H1 (cell line): Measurements from ENCODE around the gene ZNF398. TPM values are rescaled to one million over a fixed set of nuclear protein-coding genes. Genes with fewer than 3 reads are reported as not detected.

Experiments used
- CTCF ChIA-PET: fragments of 300-600 bp; sonication (Branson Sonifier 250); formaldehyde crosslinking; loops from one replicate; lab custom pipeline; 2021; ENCODE audit not compliant: partially characterized antibody; lab: Charles Lee
- POLR2A ChIA-PET: fragments of 300-600 bp; sonication (Branson Sonifier 250); formaldehyde crosslinking; loops from one replicate; lab custom pipeline; 2021; ENCODE audit warnings: inconsistent platforms; ENCODE audit not compliant: partially characterized antibody; lab: Charles Lee
- DNase-seq, 2 experiments: peaks; one replicate each; pipeline versions ENCODE4 v3.0.0 to v3.0.0-alpha.2; 2010 to 2022; ENCODE audit warnings: low spot score in 2 of 2, low read depth in 1 of 2, mixed read lengths in 1 of 2
- FAIRE-seq: peaks from 2 replicates; lab custom pipeline; 2011; peaks lifted over from hg19 to GRCh38; lab: Jason Lieb, UNC
- H2AFZ ChIP-seq: 2 replicates; pipeline ENCODE4 v1.8.1; 2012; ENCODE audit warnings: low read length, inconsistent platforms
- H2AK5ac ChIP-seq: 2 replicates; pipeline ENCODE4 v1.6.1; 2013; ENCODE audit warnings: low read depth, low read length
- H2BK120ac ChIP-seq: replicated peaks from 2 replicates; pipeline ENCODE3; 2013; ENCODE audit warnings: low read depth, low read length, inconsistent platforms
- H2BK12ac ChIP-seq: 2 replicates; pipeline ENCODE4 v1.6.1; 2013; ENCODE audit warnings: low read depth, low read length
- H2BK15ac ChIP-seq: 2 replicates; pipeline ENCODE4 v1.6.1; 2013; ENCODE audit warnings: low read length
- H2BK20ac ChIP-seq: 2 replicates; pipeline ENCODE4 v1.6.1; 2013; ENCODE audit warnings: low read length
- H2BK5ac ChIP-seq: 2 replicates; pipeline ENCODE4 v1.6.1; 2013; ENCODE audit warnings: low read depth, low read length
- H3K14ac ChIP-seq: 2 replicates; pipeline ENCODE4 v1.6.1; 2013; ENCODE audit warnings: inconsistent platforms; ENCODE audit not compliant: insufficient read length
- H3K18ac ChIP-seq: 2 replicates; pipeline ENCODE4 v1.6.1; 2013; ENCODE audit warnings: low read length; ENCODE audit errors: extremely low read depth
- H3K23ac ChIP-seq: 2 replicates; pipeline ENCODE4 v1.6.1; 2013; ENCODE audit warnings: inconsistent platforms; ENCODE audit not compliant: insufficient read length
- H3K23me2 ChIP-seq: 2 replicates; pipeline ENCODE4 v1.6.1; 2013; ENCODE audit warnings: low read depth, low read length
- H3K27ac ChIP-seq: 2 replicates; pipeline ENCODE4 v1.6.1; 2011; ENCODE audit warnings: low read depth, low read length, inconsistent platforms
- H3K27me3 ChIP-seq, 4 experiments: replicated peaks in 1 of 4; 1 replicate in 1 of 4; 2 replicates in 3 of 4; pipeline versions ENCODE4 v1.6.1 to v1.8.1; 2011 to 2013; ENCODE audit warnings: low read length in 3 of 4, mild to moderate bottlenecking in 3 of 4, inconsistent platforms in 2 of 4, mixed read lengths in 2 of 4, moderate library complexity in 1 of 4; ENCODE audit not compliant: control insufficient read depth in 3 of 4, insufficient read depth in 3 of 4; ENCODE audit errors: extremely low read depth in 1 of 4
- H3K36me3 ChIP-seq, 4 experiments: 2 replicates each; pipeline versions ENCODE4 v1.6.1 to v1.8.1; 2011 to 2013; ENCODE audit warnings: mild to moderate bottlenecking in 4 of 4, low read length in 3 of 4, moderate library complexity in 2 of 4, control low read depth in 1 of 4, inconsistent platforms in 1 of 4; ENCODE audit not compliant: insufficient read depth in 4 of 4, control insufficient read depth in 2 of 4
- H3K4ac ChIP-seq: replicated peaks from 2 replicates; pipeline ENCODE3; 2013; ENCODE audit warnings: low read length, low read depth, mixed read lengths, inconsistent platforms; ENCODE audit not compliant: insufficient read length
- H3K4me1 ChIP-seq, 4 experiments: replicated peaks in 1 of 4; 1 replicate in 1 of 4; 2 replicates in 3 of 4; pipeline versions ENCODE4 v1.6.1 to v1.8.1; 2011 to 2013; ENCODE audit warnings: low read length in 3 of 4, inconsistent platforms in 2 of 4, mixed read lengths in 1 of 4; ENCODE audit not compliant: insufficient read depth in 4 of 4, control insufficient read depth in 3 of 4
- H3K4me2 ChIP-seq, 2 experiments: 2 replicates each; pipeline versions ENCODE4 v1.6.1 to v1.8.1; 2011 to 2013; ENCODE audit warnings: low read depth in 2 of 2, low read length in 2 of 2, control low read depth in 1 of 2, inconsistent platforms in 1 of 2, mild to moderate bottlenecking in 1 of 2; ENCODE audit not compliant: insufficient read depth in 1 of 2
- H3K4me3 ChIP-seq, 4 experiments: fragments of 200-600, 300-600 bp in 1 of 4; sonication (generic), shearing (Covaris generic), sonication (Bioruptor Twin) in 1 of 4; 2 replicates each; pipeline versions ENCODE4 v1.5.1 to v1.8.1; 2011 to 2016; ENCODE audit warnings: low read length in 4 of 4, low read depth in 3 of 4, control low read depth in 2 of 4, inconsistent platforms in 2 of 4, mild to moderate bottlenecking in 2 of 4, mixed read lengths in 1 of 4, moderate library complexity in 1 of 4; ENCODE audit not compliant: insufficient read depth in 2 of 4; ENCODE audit errors: extremely low read depth in 1 of 4
- H3K56ac ChIP-seq: replicated peaks from 2 replicates; pipeline ENCODE3; 2013; ENCODE audit warnings: low read depth, mild to moderate bottlenecking, mixed read lengths, low read length, inconsistent platforms; ENCODE audit not compliant: insufficient read length
- H3K79me1 ChIP-seq: 2 replicates; pipeline ENCODE4 v1.6.1; 2013; ENCODE audit warnings: low read depth, low read length, control low read depth
- H3K79me2 ChIP-seq, 2 experiments: 2 replicates each; pipeline versions ENCODE4 v1.6.1 to v1.8.1; 2012 to 2013; ENCODE audit warnings: low read length in 2 of 2, mild to moderate bottlenecking in 2 of 2, inconsistent platforms in 1 of 2; ENCODE audit not compliant: insufficient read depth in 2 of 2, control insufficient read depth in 1 of 2
- H3K9ac ChIP-seq, 4 experiments: replicated peaks in 1 of 4; 1 replicate in 1 of 4; 2 replicates in 3 of 4; pipeline versions ENCODE4 v1.6.1 to v1.8.1; 2011 to 2013; ENCODE audit warnings: low read depth in 3 of 4, low read length in 3 of 4, control low read depth in 2 of 4, mild to moderate bottlenecking in 2 of 4, moderate library complexity in 2 of 4, inconsistent platforms in 1 of 4; ENCODE audit errors: extremely low read depth in 1 of 4
- H3K9me3 ChIP-seq, 2 experiments: 2 replicates each; pipeline versions ENCODE4 v1.6.1 to v1.8.1; 2012 to 2013; ENCODE audit warnings: mild to moderate bottlenecking in 2 of 2, moderate library complexity in 2 of 2, control low read depth in 1 of 2, inconsistent platforms in 1 of 2, low read depth in 1 of 2, low read length in 1 of 2, mixed read lengths in 1 of 2; ENCODE audit not compliant: insufficient read depth in 2 of 2
- H4K20me1 ChIP-seq, 2 experiments: replicated peaks in 1 of 2; 2 replicates each; pipeline versions ENCODE3 to v1.8.1; 2011 to 2013; ENCODE audit warnings: inconsistent platforms in 2 of 2, low read length in 2 of 2, mild to moderate bottlenecking in 1 of 2; ENCODE audit not compliant: insufficient read depth in 2 of 2, control insufficient read depth in 1 of 2
- H4K5ac ChIP-seq: 2 replicates; pipeline ENCODE4 v1.6.1; 2013; ENCODE audit warnings: low read length, low read depth, mixed read lengths, inconsistent platforms; ENCODE audit not compliant: insufficient read length
- H4K8ac ChIP-seq: 2 replicates; pipeline ENCODE4 v1.8.0; 2013; ENCODE audit warnings: mild to moderate bottlenecking, moderate library complexity, low read length, inconsistent platforms; ENCODE audit not compliant: insufficient read depth; ENCODE audit errors: extremely low read depth
- H4K91ac ChIP-seq: replicated peaks from 2 replicates; pipeline ENCODE3; 2013; ENCODE audit warnings: low read length, mixed read lengths, inconsistent platforms; ENCODE audit not compliant: insufficient read length
- ATF3 ChIP-seq: IDR thresholded peaks from 2 replicates; pipeline ENCODE4 v1.6.1; 2011; ENCODE audit warnings: low read depth, mild to moderate bottlenecking, low read length; ENCODE audit not compliant: insufficient read depth
- BACH1 ChIP-seq: IDR thresholded peaks from 2 replicates; pipeline ENCODE4 v1.6.1; 2012; ENCODE audit warnings: low read length, improper control_type of control experiment
- CBX8 ChIP-seq: fragments of 300-800, 300-1000 bp; sonication (generic); IDR thresholded peaks from 2 replicates; pipeline ENCODE4 v1.7.1; 2016; ENCODE audit warnings: low read depth, low read length, borderline replicate concordance
- CREB1 ChIP-seq: IDR thresholded peaks from 2 replicates; pipeline ENCODE4 v1.6.1; 2012; ENCODE audit warnings: inconsistent platforms
- E2F6 ChIP-seq: IDR thresholded peaks from 2 replicates; pipeline ENCODE4 v1.6.1; 2012; ENCODE audit warnings: inconsistent platforms
- HDAC6 ChIP-seq: IDR thresholded peaks from one replicate; pipeline ENCODE4 v1.7.1; 2012; ENCODE audit warnings: low read depth, mild to moderate bottlenecking, inconsistent platforms, low read length, moderate library complexity
- KDM5A ChIP-seq: fragments of 200-600 bp; IDR thresholded peaks from 2 replicates; pipeline ENCODE4 v1.7.1; 2012; ENCODE audit warnings: mild to moderate bottlenecking, low read length, inconsistent platforms, mixed read lengths
- NRF1 ChIP-seq: IDR thresholded peaks from 2 replicates; pipeline ENCODE4 v1.6.1; 2011; ENCODE audit warnings: mild to moderate bottlenecking, low read depth, low read length, improper control_type of control experiment
- RBBP5 ChIP-seq: IDR thresholded peaks from 2 replicates; pipeline ENCODE4 v1.7.1; 2012; ENCODE audit warnings: low read depth, mild to moderate bottlenecking, inconsistent platforms, low read length, moderate library complexity, borderline replicate concordance
- TAF1 ChIP-seq: IDR thresholded peaks from 2 replicates; pipeline ENCODE4 v1.6.1; 2011; ENCODE audit warnings: mild to moderate bottlenecking, low read depth, low read length
- TAF7 ChIP-seq: optimal IDR thresholded peaks from 2 replicates; pipeline ENCODE3; 2011; ENCODE audit warnings: low read depth, mild to moderate bottlenecking, inconsistent platforms, low read length, moderate library complexity, borderline replicate concordance
- WGBS, 2 experiments: shearing (Covaris generic) in 1 of 2; methylation state at CpG; one replicate each; pipeline versions ENCODE4 v1.1.6 to v1.1.7; 2013 to 2015; ENCODE audit warnings: low lambda C conversion rate in 2 of 2, mixed read lengths in 2 of 2, inconsistent platforms in 1 of 2, low coverage in 1 of 2, missing lambda C conversion rate in 1 of 2; ENCODE audit not compliant: insufficient replicate concordance in 2 of 2, insufficient coverage in 1 of 2, insufficient read length in 1 of 2; ENCODE audit errors: extremely low coverage in 1 of 2, missing lambda C conversion rate in 1 of 2; 5-methylcytosine and 5-hydroxymethylcytosine counted together
- polyA plus RNA-seq, 7 experiments: library from polyadenylated mRNA; depleted of rRNA in 3 of 7; stranded (reverse) in 5 of 7; unstranded in 2 of 7; fragments of >200 nt in 5 of 7; fragments of 200-250 nt in 2 of 7; gene quantifications; 1 replicate in 5 of 7; 2 replicates in 1 of 7; 4 replicates in 1 of 7; pipeline versions ENCODE4 v1.2.1 to v1.2.3, GENCODE V29; 2011 to 2013; ENCODE audit warnings: missing spikeins in 2 of 7, mixed read lengths in 2 of 7
- total RNA-seq: library from RNA; stranded (reverse); fragmentation: NEBNext Ultra II Directional; extraction: Animal tissue kit (Norgen Biotek cat#: 25700); gene quantifications from 2 replicates; pipeline ENCODE4 v1.2.1, GENCODE V29; 2021

The ZNF398 gene
- total and polyA plus RNA-seq, 2 of the 8 experiments (the other 6 are each of a cell fraction or from before 2014, with no cell fraction given): 52.7 to 63.5 TPM

DNA sequence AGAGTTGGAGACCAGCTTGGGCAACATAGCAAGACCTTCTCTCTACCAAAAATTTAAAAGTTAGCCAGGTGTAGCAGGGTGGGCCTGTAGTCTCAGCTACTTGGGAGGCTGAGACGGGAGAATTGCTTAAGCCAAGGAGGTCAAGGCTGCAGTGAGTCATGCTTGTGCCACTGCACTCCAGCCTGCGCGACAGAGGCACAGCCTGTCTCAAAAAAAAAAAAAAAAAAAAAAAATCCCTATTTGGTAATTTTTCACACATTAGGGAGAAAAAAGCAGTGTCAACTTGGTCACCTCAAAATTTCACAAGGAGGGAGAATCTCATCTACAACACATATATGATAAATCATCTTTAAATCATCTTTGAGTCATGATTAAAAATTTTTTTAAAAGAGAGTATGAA is 6.4 kb upstream of the ZNF398 start:
- Histone ChIP-seq H4K20me1 (no peaks in the 10 kb centered on the region), H3K4me2 (no peak overlapping the region), H2AK5ac (no peak overlapping the region; the same call in 1 of the 2 replicates), H4K8ac (no peak overlapping the region), H3K4me1 (peaks cover 3 to 13% (median 9%) of the 10 kb centered on the region in 4 experiments; a peak in 5 of 7 replicates), H3K27ac (no peak overlapping the region), H3K56ac (no peak overlapping the region), H2BK120ac (no peak overlapping the region), H3K23me2 (no peaks in the 10 kb centered on the region), H3K23ac (no peak overlapping the region), H3K27me3 (no peaks in the 10 kb centered on the region), H4K91ac (no peak overlapping the region), H2BK15ac (no peak overlapping the region), H3K79me2 (no peaks in the 10 kb centered on the region), H4K5ac (no peak overlapping the region), H3K4ac (no peak overlapping the region), H3K14ac (no peak overlapping the region), H3K9me3 (no peaks in the 10 kb centered on the region), H3K18ac (no peak overlapping the region), H3K9ac (no peak overlapping the region), H3K79me1 (no peaks in the 10 kb centered on the region), H2BK20ac (0 out of 2 replicates have a peak overlapping the region, but pooled peaks have one; percentile 43), H2BK12ac (no peak overlapping the region), H2AFZ (no peak overlapping the region), H3K4me3 (no peak overlapping the region), H2BK5ac (no peak overlapping the region), H3K36me3 (no peaks in the 10 kb centered on the region)
- ChIA-PET CTCF (interaction anchor here (0.7 to 3.4 kb wide), 2 partner anchors 14 to 44 kb away, joined by 3 to 17 read pairs; partner anchors contain the start of gene ZNF425), POLR2A (interaction anchor here (0.7 to 8.2 kb wide), 2 partner anchors 9 to 727 kb away, joined by 4 to 75 read pairs; partner anchors contain the start of gene ZNF398)
- TF ChIP-seq TAF1 (no peak), CREB1 (no peak), RBBP5 (no peak), TAF7 (no peak), CBX8 (no peak), BACH1 (no peak), ATF3 (no peak), E2F6 (no peak), HDAC6 (no peak), KDM5A (no peak), NRF1 (no peak)
- DNase-seq: no peak
- FAIRE-seq: no peak
- WGBS, 2 experiments: 92% methylated on average over 3 of the region's 3 CpGs; no CpG with 5 or more reads in 1 of the 2 experiments
